ENCODE results near the gene MIB1.

- no peak for TF ChIP-seq CTCF (conservative IDR thresholded peaks at IDR 0.05; ENCODE audit: low read depth in 2 of 2)
- TF ChIP-seq EZH2phosphoT487 (IDR thresholded peaks at IDR 0.05; ENCODE audit: unreplicated experiment): no peak
- no peak for TF ChIP-seq POLR2AphosphoS5 (IDR thresholded peaks at IDR 0.05; ENCODE audit: low read depth)
Observed at GRCh38 chr18:21901423-21901945, 160.9 kb downstream of the MIB1 start.

All from GM23338 (cell line).